Lower leg skin (tissue), 3 donors: ENCODE measurements around the gene SLC38A11.

ENCODE experiments used
- CTCF ChIP-seq, 3 donors: fragments of 450-650 bp; IDR thresholded peaks; one replicate each; pipeline ENCODE4 v1.5.1; 2016; ENCODE audit warnings: antibody characterized with exemption in 3 of 3, mild to moderate bottlenecking in 3 of 3, moderate library complexity in 2 of 3
- POLR2A ChIP-seq, 2 donors: fragments of 450-650 bp; IDR thresholded peaks; one replicate each; pipeline ENCODE4 v1.6.1; 2016 to 2017; ENCODE audit warnings: antibody characterized with exemption in 2 of 2, mild to moderate bottlenecking in 1 of 2, moderate library complexity in 1 of 2

- no peak for TF ChIP-seq CTCF (IDR thresholded peaks at IDR 0.05)
- TF ChIP-seq POLR2A (IDR thresholded peaks at IDR 0.05), result no peak
Measured at GRCh38 chr2:164928101-164928673, 27.1 kb downstream of the SLC38A11 start.
